ENCODE results near the gene VCP.

The VCP gene

DNA sequence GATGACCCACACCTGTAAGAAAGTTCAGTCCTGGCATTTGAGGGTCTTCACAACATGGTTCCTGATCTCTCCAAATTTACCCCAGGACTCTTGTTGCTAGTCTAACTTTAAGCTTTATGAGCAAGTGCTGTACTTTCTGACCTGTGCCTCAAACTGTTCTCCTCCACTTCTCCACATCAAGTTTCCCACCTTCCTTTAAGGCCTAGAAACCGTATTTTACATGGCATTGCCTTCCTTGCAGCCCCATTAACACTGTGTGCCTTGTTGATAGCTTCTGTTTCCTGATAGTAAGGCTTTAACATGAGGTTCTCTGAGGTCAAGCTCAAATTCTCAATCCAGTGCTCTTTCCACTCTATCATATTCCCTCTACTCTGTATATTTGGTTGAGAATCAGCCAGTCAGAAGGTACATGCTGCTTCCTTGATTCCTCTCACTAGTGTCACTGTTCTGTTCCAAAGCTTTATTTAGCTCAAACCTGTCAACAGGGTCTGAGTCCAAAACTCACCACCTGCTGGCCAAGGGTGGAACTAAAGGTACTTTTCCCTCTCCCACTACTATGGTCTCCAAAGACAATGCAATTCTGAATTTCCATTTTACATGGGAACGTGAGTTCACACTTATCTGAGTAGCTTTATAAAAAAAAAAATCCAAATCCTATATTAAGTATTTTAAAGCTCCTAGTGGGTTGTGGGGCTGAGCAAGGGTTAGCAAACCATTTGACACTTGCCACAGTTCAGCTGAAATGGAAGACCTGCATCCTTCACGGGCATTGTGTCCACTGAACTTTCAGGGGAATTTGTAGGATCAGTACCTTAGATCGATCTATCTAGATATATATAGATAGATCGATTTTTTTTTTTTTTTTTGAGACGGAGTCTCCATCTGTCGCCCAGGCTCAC lies 21.1 kb downstream of the VCP start:
- H3K36me3 ChIP-seq (ENCODE audit: low read length) = peaks cover 4% of the 10 kb centered on the region; the same call in 1 of the 2 replicates
- H3K27ac ChIP-seq (ENCODE audit: low read depth, low read length) = no peak overlapping the region
- no peak overlapping the region for H3K9ac ChIP-seq (ENCODE audit: low read length)
- no peaks in the 10 kb centered on the region for H3K9me3 ChIP-seq (ENCODE audit: insufficient read depth, low read length)
- no peaks in the 10 kb centered on the region for H3K9me2 ChIP-seq (replicated peaks; ENCODE audit: insufficient read depth, low read length)
- H3K79me2 ChIP-seq (ENCODE audit: insufficient read depth, low read length) = no peaks in the 10 kb centered on the region
- no peaks in the 10 kb centered on the region for H3K27me3 ChIP-seq (ENCODE audit: low read length)
- H3K4me2 ChIP-seq (ENCODE audit: low read depth, low read length, poor library complexity, severe bottlenecking) = no peak overlapping the region
- peaks cover 6% of the 10 kb centered on the region; the same call in 1 of the 2 replicates for H3F3A ChIP-seq (ENCODE audit: insufficient read depth)
- H3K4me3 ChIP-seq (ENCODE audit: insufficient read depth, low read length, poor library complexity, severe bottlenecking) = no peak overlapping the region
- TF ChIP-seq EZH2phosphoT487 (conservative IDR thresholded peaks at IDR 0.05; ENCODE audit: low read length) (no peak), CTCF (IDR thresholded peaks at IDR 0.05; ENCODE audit: insufficient read depth, low read length, poor library complexity, severe bottlenecking) (peak; percentile 69)
- no peak overlapping the region for H2AFZ ChIP-seq (ENCODE audit: low read depth, low read length, severe bottlenecking)
- no peaks in the 10 kb centered on the region for H4K20me1 ChIP-seq (ENCODE audit: low read depth, low read length)

- no peaks in the 10 kb centered on the region for H3K27me3 ChIP-seq (ENCODE audit: low read length)
- H3K79me2 ChIP-seq (ENCODE audit: insufficient read depth, low read length) = no peaks in the 10 kb centered on the region
- H3K27ac ChIP-seq (ENCODE audit: low read depth, low read length) = no peak overlapping the region
- H3K36me3 ChIP-seq (ENCODE audit: low read length) = no peaks in the 10 kb centered on the region
- H3K4me3 ChIP-seq (ENCODE audit: insufficient read depth, low read length, poor library complexity, severe bottlenecking) = no peak overlapping the region
- no peak overlapping the region for H2AFZ ChIP-seq (ENCODE audit: low read depth, low read length, severe bottlenecking)
- no peaks in the 10 kb centered on the region for H4K20me1 ChIP-seq (ENCODE audit: low read depth, low read length)
- TF ChIP-seq EZH2phosphoT487 (conservative IDR thresholded peaks at IDR 0.05; ENCODE audit: low read length) (no peak), CTCF (IDR thresholded peaks at IDR 0.05; ENCODE audit: insufficient read depth, low read length, poor library complexity, severe bottlenecking) (no peak)
- no peaks in the 10 kb centered on the region for H3F3A ChIP-seq (ENCODE audit: insufficient read depth)
- no peak overlapping the region for H3K9ac ChIP-seq (ENCODE audit: low read length)
- H3K9me3 ChIP-seq (ENCODE audit: insufficient read depth, low read length) = no peaks in the 10 kb centered on the region
- H3K9me2 ChIP-seq (replicated peaks; ENCODE audit: insufficient read depth, low read length) = no peaks in the 10 kb centered on the region
- no peak overlapping the region for H3K4me2 ChIP-seq (ENCODE audit: low read depth, low read length, poor library complexity, severe bottlenecking)
These were observed 23.9 kb downstream of the VCP start for GRCh38 chr9:35048511-35048910.

- no peak overlapping the region for H3K4me2 ChIP-seq (ENCODE audit: low read depth, low read length, poor library complexity, severe bottlenecking)
These were observed 28.4 kb downstream of the VCP start for GRCh38 chr9:35044071-35044470.

More at GRCh38 chr9:35044071-35044470, 28.4 kb downstream of the VCP start:
- no peaks in the 10 kb centered on the region for H3F3A ChIP-seq (ENCODE audit: insufficient read depth)
- no peaks in the 10 kb centered on the region for H3K9me2 ChIP-seq (replicated peaks; ENCODE audit: insufficient read depth, low read length)
- H3K9me3 ChIP-seq (ENCODE audit: insufficient read depth, low read length) = no peaks in the 10 kb centered on the region
- no peaks in the 10 kb centered on the region for H3K27me3 ChIP-seq (ENCODE audit: low read length)
- no peak overlapping the region for H3K9ac ChIP-seq (ENCODE audit: low read length)
- no peak for TF ChIP-seq CTCF (IDR thresholded peaks at IDR 0.05; ENCODE audit: insufficient read depth, low read length, poor library complexity, severe bottlenecking)
- no peak for TF ChIP-seq EZH2phosphoT487 (conservative IDR thresholded peaks at IDR 0.05; ENCODE audit: low read length)
- H3K36me3 ChIP-seq (ENCODE audit: low read length) = no peaks in the 10 kb centered on the region
- H2AFZ ChIP-seq (ENCODE audit: low read depth, low read length, severe bottlenecking) = no peak overlapping the region
- no peaks in the 10 kb centered on the region for H3K79me2 ChIP-seq (ENCODE audit: insufficient read depth, low read length)
- no peak overlapping the region for H3K27ac ChIP-seq (ENCODE audit: low read depth, low read length)
- no peaks in the 10 kb centered on the region for H4K20me1 ChIP-seq (ENCODE audit: low read depth, low read length)
- H3K4me3 ChIP-seq (ENCODE audit: insufficient read depth, low read length, poor library complexity, severe bottlenecking) = no peak overlapping the region
